Thyroid gland (tissue), 4 donors: ENCODE measurements around the gene SUCLG2. TPM values are rescaled to one million over a fixed set of nuclear protein-coding genes. Genes with fewer than 3 reads are reported as not detected.

Source experiments
- DNase-seq, 2 donors: peaks; one replicate each; pipeline ENCODE4 v3.0.0-alpha.2; 2019
- H3K27ac ChIP-seq, 3 donors: fragments of 200-600 bp; sonication (generic); 1 replicate in 2 of 3; 2 replicates in 1 of 3; pipeline ENCODE4 v1.5.1; 2016 to 2019; ENCODE audit warnings: mild to moderate bottlenecking in 1 of 3, moderate library complexity in 1 of 3
- H3K27me3 ChIP-seq: fragments of 200-600 bp; sonication (generic); one replicate; pipeline ENCODE4 v1.5.1; 2019
- H3K36me3 ChIP-seq, 2 donors: fragments of 200-600 bp; sonication (generic); one replicate each; pipeline ENCODE4 v1.5.1; 2016 to 2019
- H3K4me1 ChIP-seq, 2 donors: fragments of 200-600 bp; sonication (generic); one replicate each; pipeline ENCODE4 v1.5.1; 2017 to 2019
- H3K4me3 ChIP-seq, 3 donors: fragments of 200-600 bp; sonication (generic); replicated peaks in 1 of 3; 1 replicate in 2 of 3; 2 replicates in 1 of 3; pipeline ENCODE4 v1.5.1; 2016; ENCODE audit warnings: mild to moderate bottlenecking in 1 of 3
- H3K9me3 ChIP-seq: fragments of 200-600 bp; sonication (generic); one replicate; pipeline ENCODE4 v1.5.1; 2017
- POLR2A ChIP-seq, 2 donors: fragments of 450-650 bp; IDR thresholded peaks; one replicate each; pipeline ENCODE4 v1.6.1; 2017; ENCODE audit warnings: antibody characterized with exemption in 2 of 2, mild to moderate bottlenecking in 2 of 2, moderate library complexity in 1 of 2
- WGBS, 2 donors: methylation state at CpG; one replicate each; pipeline ENCODE4 v1.1.5; 2017; 5-methylcytosine and 5-hydroxymethylcytosine counted together
- intact Hi-C: fragments of 100-400 bp; cut with DNase I; formaldehyde crosslinking; loops from one replicate; pipeline ENCODE4 v1.15.1; 2023
- total RNA-seq, 4 donors: library from RNA; depleted of rRNA; stranded (reverse); fragments of >200 nt; gene quantifications; one replicate each; pipeline ENCODE4 v1.2.3, GENCODE V29; 2016
- TF ChIP-seq, protein P1 (sequence below), 6 experiments: fragments of 200-600 bp in 3 of 6; fragments of 450-650 bp in 3 of 6; sonication (generic) in 3 of 6; IDR thresholded peaks; one replicate each; pipeline ENCODE4 v1.5.1; 2016 to 2019; ENCODE audit warnings: antibody characterized with exemption in 6 of 6, mild to moderate bottlenecking in 2 of 6, inconsistent platforms in 1 of 6, moderate library complexity in 1 of 6

SUCLG2 gene
- total RNA-seq, 4 donors from 2014 or later = 64.4 to 70.9 (median 70.7) TPM

DNA sequence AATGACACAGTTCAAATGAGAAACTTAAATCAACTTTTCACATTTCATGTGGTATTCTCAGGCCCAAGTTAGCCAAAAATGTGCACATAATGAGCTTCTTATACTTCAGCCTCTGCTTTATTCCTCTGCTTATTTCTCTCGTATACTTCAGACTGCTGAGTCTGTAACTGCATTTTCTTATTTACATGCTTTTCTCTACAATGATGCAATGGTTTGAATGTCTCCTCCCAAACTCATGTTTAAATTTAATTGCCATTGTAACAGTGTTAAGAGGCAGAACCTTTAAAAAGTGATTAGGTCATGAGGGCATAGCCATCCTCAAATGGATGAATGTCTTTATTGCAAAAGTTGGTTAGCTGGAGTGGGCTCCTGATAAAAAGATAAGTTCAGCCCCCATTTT is 184.2 kb downstream of the SUCLG2 start:
- Histone ChIP-seq H3K9me3 (no peaks in the 10 kb centered on the region), H3K27me3 (no peaks in the 10 kb centered on the region), H3K27ac (no peak overlapping the region), H3K4me3 (no peak overlapping the region), H3K4me1 (no peaks in the 10 kb centered on the region), H3K36me3 (no peaks in the 10 kb centered on the region)
- WGBS, 2 donors = 89 to 96% methylated on average over 1 of the region's 1 CpG
- intact Hi-C loops = no loop called here
- DNase-seq = no peak
- TF ChIP-seq, protein P1, sequence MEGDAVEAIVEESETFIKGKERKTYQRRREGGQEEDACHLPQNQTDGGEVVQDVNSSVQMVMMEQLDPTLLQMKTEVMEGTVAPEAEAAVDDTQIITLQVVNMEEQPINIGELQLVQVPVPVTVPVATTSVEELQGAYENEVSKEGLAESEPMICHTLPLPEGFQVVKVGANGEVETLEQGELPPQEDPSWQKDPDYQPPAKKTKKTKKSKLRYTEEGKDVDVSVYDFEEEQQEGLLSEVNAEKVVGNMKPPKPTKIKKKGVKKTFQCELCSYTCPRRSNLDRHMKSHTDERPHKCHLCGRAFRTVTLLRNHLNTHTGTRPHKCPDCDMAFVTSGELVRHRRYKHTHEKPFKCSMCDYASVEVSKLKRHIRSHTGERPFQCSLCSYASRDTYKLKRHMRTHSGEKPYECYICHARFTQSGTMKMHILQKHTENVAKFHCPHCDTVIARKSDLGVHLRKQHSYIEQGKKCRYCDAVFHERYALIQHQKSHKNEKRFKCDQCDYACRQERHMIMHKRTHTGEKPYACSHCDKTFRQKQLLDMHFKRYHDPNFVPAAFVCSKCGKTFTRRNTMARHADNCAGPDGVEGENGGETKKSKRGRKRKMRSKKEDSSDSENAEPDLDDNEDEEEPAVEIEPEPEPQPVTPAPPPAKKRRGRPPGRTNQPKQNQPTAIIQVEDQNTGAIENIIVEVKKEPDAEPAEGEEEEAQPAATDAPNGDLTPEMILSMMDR (IDR thresholded peaks at IDR 0.05) = no peak
- no peak for TF ChIP-seq POLR2A (IDR thresholded peaks at IDR 0.05)

DNA sequence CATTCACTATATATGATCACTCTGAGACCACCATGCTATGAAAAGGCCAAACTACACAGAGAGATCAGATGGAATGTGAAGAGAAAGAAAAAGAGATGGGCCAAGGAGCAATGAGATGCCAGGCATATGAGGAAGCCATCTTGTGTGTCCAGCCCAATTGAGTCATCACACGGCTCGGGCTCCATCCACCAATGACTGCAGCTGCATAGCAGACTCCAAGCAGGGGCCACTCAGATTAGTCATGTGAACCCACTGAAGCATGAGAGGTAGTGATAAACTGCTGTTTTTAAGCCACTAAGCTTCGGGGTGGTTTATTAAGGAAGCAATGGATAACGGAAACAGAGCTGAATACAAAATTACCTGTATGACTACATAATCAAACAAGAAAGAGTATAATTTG is 185.9 kb downstream of the SUCLG2 start:
- intact Hi-C loops = no loop called here
- no peak overlapping the region for H3K4me3 ChIP-seq
- no peaks in the 10 kb centered on the region for H3K36me3 ChIP-seq
- no peaks in the 10 kb centered on the region for H3K4me1 ChIP-seq
- H3K27ac ChIP-seq = no peak overlapping the region
- no peak for DNase-seq
- TF ChIP-seq, protein P1 (IDR thresholded peaks at IDR 0.05) = no peak
- TF ChIP-seq POLR2A (IDR thresholded peaks at IDR 0.05) = no peak
- no peaks in the 10 kb centered on the region for H3K9me3 ChIP-seq
- 97% methylated on average over 4 of the region's 4 CpGs for WGBS, 2 donors
- H3K27me3 ChIP-seq = no peaks in the 10 kb centered on the region

DNA sequence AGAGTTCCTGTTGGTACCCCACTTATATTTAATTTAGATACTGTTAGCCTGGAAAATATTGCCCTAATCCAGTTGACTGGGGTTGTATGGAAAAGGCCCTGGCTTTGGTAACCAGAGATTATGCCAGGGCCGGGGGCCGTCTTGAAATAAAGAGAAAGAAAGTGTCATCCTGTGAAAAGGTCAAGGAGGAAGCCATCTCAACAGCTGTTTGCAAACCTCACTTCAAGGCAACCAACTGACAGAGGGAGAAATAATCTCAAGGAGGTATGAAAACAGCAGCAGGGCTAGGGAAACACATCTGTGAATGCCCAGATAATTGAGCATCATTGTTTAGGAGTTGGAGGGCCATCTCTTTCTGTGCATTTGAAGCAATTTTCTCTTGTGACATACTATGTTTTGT is 190.8 kb downstream of the SUCLG2 start:
- Histone ChIP-seq H3K4me3 (no peak overlapping the region), H3K36me3 (no peaks in the 10 kb centered on the region), H3K27me3 (no peaks in the 10 kb centered on the region), H3K4me1 (no peaks in the 10 kb centered on the region), H3K9me3 (no peaks in the 10 kb centered on the region), H3K27ac (no peak overlapping the region)
- DNase-seq = no peak
- intact Hi-C loops = no loop called here
- 74 to 83% methylated on average over 2 of the region's 2 CpGs for WGBS, 2 donors
- no peak for TF ChIP-seq POLR2A (IDR thresholded peaks at IDR 0.05)
- TF ChIP-seq, protein P1 (IDR thresholded peaks at IDR 0.05) = no peak

DNA sequence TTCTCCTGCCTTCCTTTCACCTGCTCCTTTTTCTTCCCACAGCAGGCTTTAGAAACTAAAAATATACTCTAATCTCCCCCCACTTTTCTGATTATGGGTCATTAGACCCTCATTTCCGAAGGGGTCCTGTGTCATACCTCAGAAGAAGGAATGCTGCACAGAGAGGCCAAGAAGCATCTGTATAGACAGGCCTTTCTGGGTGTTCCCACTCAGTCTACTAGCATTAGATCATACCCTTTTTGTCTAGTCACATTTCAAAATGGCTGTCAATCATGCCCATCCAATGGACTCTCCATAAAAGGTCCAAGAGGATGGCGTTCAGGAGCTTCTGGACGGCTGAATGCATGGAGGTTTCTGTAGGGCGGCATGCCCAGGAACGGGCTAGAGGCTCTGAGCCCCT is 192.2 kb downstream of the SUCLG2 start:
- DNase-seq = no peak

DNA sequence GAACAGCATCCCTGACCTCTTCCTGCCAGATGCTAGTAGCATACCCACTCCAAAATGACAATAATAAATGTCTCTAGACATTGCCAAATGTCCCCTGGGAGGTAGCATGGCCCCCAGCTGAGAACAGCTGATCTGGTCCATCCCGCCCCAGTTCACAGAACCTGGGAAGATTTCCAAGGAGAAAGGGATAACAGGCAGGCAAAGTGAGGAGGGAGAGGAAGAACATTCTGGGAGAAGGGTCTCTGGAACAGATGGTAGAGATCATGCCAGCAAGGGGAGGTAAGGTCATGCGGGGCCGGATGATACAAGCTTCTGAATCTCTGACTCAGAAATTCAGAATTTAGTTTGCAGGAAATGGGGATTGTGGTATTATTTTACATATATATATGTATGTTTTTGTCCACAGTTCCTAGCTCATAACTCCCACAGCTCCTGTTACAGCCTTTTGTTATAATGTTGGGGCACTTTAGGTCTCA is 192.7 kb downstream of the SUCLG2 start:
- 75 to 86% methylated on average over 3 of the region's 3 CpGs for WGBS, 2 donors
- H3K4me3 ChIP-seq = no peak overlapping the region
- H3K9me3 ChIP-seq = no peaks in the 10 kb centered on the region
- DNase-seq = no peak
- H3K4me1 ChIP-seq = no peaks in the 10 kb centered on the region
- H3K27ac ChIP-seq = no peak overlapping the region
- TF ChIP-seq, protein P1 (IDR thresholded peaks at IDR 0.05) = no peak
- no peak for TF ChIP-seq POLR2A (IDR thresholded peaks at IDR 0.05)
- no peaks in the 10 kb centered on the region for H3K36me3 ChIP-seq
- intact Hi-C loops = no loop called here
- H3K27me3 ChIP-seq = no peaks in the 10 kb centered on the region

More for the DNA sequence above, 192.2 kb downstream of the SUCLG2 start:
- intact Hi-C loops = no loop called here
- Histone ChIP-seq H3K27ac (no peak overlapping the region), H3K27me3 (no peaks in the 10 kb centered on the region), H3K36me3 (no peaks in the 10 kb centered on the region), H3K9me3 (no peaks in the 10 kb centered on the region), H3K4me1 (no peaks in the 10 kb centered on the region), H3K4me3 (no peak overlapping the region)
- 94 to 97% methylated on average over 5 of the region's 5 CpGs for WGBS, 2 donors
- TF ChIP-seq POLR2A (IDR thresholded peaks at IDR 0.05) = no peak
- TF ChIP-seq, protein P1 (IDR thresholded peaks at IDR 0.05) = no peak
